ENCODE data around the gene ANKRD33B.

The ANKRD33B gene

DNA sequence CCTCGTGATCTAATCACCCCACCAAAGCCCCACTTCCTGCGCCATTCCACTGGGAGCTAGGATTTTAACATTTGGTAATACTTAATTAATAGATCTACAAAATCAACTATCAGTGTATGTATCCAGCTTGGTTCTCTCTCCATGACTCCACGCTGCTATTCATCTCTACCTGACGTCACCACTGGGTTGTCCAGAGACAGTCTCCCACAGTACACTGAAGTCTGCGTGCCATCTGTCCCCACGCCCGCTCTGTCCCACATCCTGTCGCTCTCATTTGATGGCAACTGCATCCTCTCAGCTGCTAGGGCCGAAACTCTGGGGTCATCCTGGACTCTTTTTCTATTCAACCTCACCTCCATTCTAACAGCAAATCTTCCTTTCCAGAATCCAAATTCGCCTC is 53.2 kb downstream of the ANKRD33B start:
- Histone ChIP-seq H3K27me3 (replicated peaks; ENCODE audit: insufficient read depth, low read length) (no peaks in the 10 kb centered on the region), H3K36me3 (replicated peaks; ENCODE audit: insufficient read depth, low read length) (no peaks in the 10 kb centered on the region), H3K4me2 (ENCODE audit: low read depth, low read length) (no peak overlapping the region), H2AFZ (ENCODE audit: low read length) (no peak overlapping the region), H3K4me1 (ENCODE audit: low read length) (no peaks in the 10 kb centered on the region), H3K9ac (ENCODE audit: low read length) (no peak overlapping the region), H3K9me2 (replicated peaks; ENCODE audit: insufficient read depth, low read length) (no peaks in the 10 kb centered on the region), H3K27ac (ENCODE audit: low read length) (no peak overlapping the region), H3F3A (ENCODE audit: insufficient read depth, low read length) (no peaks in the 10 kb centered on the region), H3K79me2 (ENCODE audit: low read length) (peaks cover 8% of the 10 kb centered on the region; the same call in 1 of the 2 replicates), H4K20me1 (ENCODE audit: insufficient read depth, low read length) (no peaks in the 10 kb centered on the region), H3K9me3 (replicated peaks; ENCODE audit: insufficient read depth, low read length) (no peaks in the 10 kb centered on the region), H3K4me3 (ENCODE audit: low read length) (no peak overlapping the region)
- DNase-seq: no peak
- TF ChIP-seq, protein P1, sequence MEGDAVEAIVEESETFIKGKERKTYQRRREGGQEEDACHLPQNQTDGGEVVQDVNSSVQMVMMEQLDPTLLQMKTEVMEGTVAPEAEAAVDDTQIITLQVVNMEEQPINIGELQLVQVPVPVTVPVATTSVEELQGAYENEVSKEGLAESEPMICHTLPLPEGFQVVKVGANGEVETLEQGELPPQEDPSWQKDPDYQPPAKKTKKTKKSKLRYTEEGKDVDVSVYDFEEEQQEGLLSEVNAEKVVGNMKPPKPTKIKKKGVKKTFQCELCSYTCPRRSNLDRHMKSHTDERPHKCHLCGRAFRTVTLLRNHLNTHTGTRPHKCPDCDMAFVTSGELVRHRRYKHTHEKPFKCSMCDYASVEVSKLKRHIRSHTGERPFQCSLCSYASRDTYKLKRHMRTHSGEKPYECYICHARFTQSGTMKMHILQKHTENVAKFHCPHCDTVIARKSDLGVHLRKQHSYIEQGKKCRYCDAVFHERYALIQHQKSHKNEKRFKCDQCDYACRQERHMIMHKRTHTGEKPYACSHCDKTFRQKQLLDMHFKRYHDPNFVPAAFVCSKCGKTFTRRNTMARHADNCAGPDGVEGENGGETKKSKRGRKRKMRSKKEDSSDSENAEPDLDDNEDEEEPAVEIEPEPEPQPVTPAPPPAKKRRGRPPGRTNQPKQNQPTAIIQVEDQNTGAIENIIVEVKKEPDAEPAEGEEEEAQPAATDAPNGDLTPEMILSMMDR (IDR thresholded peaks at IDR 0.05; ENCODE audit: low read length): no peak
- TF ChIP-seq EZH2 (optimal IDR thresholded peaks at IDR 0.05; ENCODE audit: low read depth, low read length) (no peak), EZH2phosphoT487 (IDR thresholded peaks at IDR 0.05; ENCODE audit: low read length) (no peak)

DNA sequence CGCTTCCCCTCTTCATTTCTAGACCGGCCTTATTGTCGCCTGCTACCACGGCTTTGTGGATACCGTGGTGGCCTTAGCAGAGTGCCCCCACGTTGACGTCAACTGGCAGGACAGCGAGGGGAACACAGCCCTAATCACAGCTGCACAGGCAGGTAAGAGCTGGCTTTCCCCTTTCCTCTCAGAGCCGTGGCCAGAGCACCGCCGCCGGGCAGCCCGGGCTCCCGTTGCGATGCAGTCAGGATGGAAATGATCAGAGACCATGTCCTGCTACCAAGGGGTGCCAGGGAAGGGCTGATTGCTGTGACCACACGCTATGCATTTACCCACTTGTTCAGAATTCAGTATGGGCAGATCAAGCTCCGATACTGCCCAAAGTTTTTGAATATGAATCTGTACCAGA is 54.4 kb downstream of the ANKRD33B start:
- peaks cover 8% of the 10 kb centered on the region; the same call in 1 of the 2 replicates for H3K79me2 ChIP-seq (ENCODE audit: low read length)

DNA sequence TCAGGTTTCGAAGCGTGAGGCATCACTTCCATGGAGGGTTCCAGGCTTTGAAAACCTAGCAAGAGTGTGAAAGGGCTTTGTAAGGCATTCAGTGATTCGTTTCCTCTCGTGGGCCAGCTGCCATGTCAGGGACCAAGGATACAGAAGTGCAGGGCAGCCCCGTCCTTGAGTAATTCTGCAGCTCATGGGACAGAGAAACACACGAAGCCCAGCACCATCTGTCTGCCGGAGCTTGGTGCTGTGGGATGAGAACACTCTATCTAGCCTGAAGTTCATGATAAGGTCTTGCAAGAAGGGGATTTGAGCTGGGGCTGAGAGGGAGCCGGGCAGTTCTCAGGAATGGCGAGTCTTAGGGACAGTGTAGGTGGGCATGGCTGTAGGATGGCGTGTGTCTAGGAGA is 55.8 kb downstream of the ANKRD33B start:
- Histone ChIP-seq H2AFZ (ENCODE audit: low read length) (no peak overlapping the region), H3K9me2 (replicated peaks; ENCODE audit: insufficient read depth, low read length) (no peaks in the 10 kb centered on the region), H3K4me3 (ENCODE audit: low read length) (no peak overlapping the region), H3K4me2 (ENCODE audit: low read depth, low read length) (no peak overlapping the region), H3K79me2 (ENCODE audit: low read length) (peaks cover 4% of the 10 kb centered on the region; the same call in 1 of the 2 replicates), H3K9ac (ENCODE audit: low read length) (no peak overlapping the region), H4K20me1 (ENCODE audit: insufficient read depth, low read length) (no peaks in the 10 kb centered on the region), H3K9me3 (replicated peaks; ENCODE audit: insufficient read depth, low read length) (no peaks in the 10 kb centered on the region), H3K36me3 (replicated peaks; ENCODE audit: insufficient read depth, low read length) (no peaks in the 10 kb centered on the region), H3F3A (ENCODE audit: insufficient read depth, low read length) (no peaks in the 10 kb centered on the region), H3K4me1 (ENCODE audit: low read length) (no peaks in the 10 kb centered on the region), H3K27ac (ENCODE audit: low read length) (no peak overlapping the region), H3K27me3 (replicated peaks; ENCODE audit: insufficient read depth, low read length) (no peaks in the 10 kb centered on the region)
- no peak for DNase-seq
- TF ChIP-seq EZH2 (optimal IDR thresholded peaks at IDR 0.05; ENCODE audit: low read depth, low read length) (no peak), EZH2phosphoT487 (IDR thresholded peaks at IDR 0.05; ENCODE audit: low read length) (no peak)
- TF ChIP-seq, protein P1 (IDR thresholded peaks at IDR 0.05; ENCODE audit: low read length): no peak

More for the DNA sequence above, 54.4 kb downstream of the ANKRD33B start:
- DNase-seq: no peak
- Histone ChIP-seq H3K4me2 (ENCODE audit: low read depth, low read length) (no peak overlapping the region), H4K20me1 (ENCODE audit: insufficient read depth, low read length) (no peaks in the 10 kb centered on the region), H3K27me3 (replicated peaks; ENCODE audit: insufficient read depth, low read length) (no peaks in the 10 kb centered on the region), H3K27ac (ENCODE audit: low read length) (no peak overlapping the region), H3F3A (ENCODE audit: insufficient read depth, low read length) (no peaks in the 10 kb centered on the region), H3K9ac (ENCODE audit: low read length) (no peak overlapping the region), H3K4me1 (ENCODE audit: low read length) (no peaks in the 10 kb centered on the region), H3K9me2 (replicated peaks; ENCODE audit: insufficient read depth, low read length) (no peaks in the 10 kb centered on the region), H3K4me3 (ENCODE audit: low read length) (no peak overlapping the region), H3K9me3 (replicated peaks; ENCODE audit: insufficient read depth, low read length) (no peaks in the 10 kb centered on the region), H2AFZ (ENCODE audit: low read length) (no peak overlapping the region), H3K36me3 (replicated peaks; ENCODE audit: insufficient read depth, low read length) (no peaks in the 10 kb centered on the region)
- TF ChIP-seq EZH2 (optimal IDR thresholded peaks at IDR 0.05; ENCODE audit: low read depth, low read length) (no peak), EZH2phosphoT487 (IDR thresholded peaks at IDR 0.05; ENCODE audit: low read length) (no peak)
- TF ChIP-seq, protein P1 (IDR thresholded peaks at IDR 0.05; ENCODE audit: low read length): no peak

All from MM.1S (cell line).